HG03175 (cell line): ENCODE measurements around the gene SLC6A20.
"Not testable (repeated sequence)": the region's sequence is repeated elsewhere in the genome, so short reads cannot be mapped to it uniquely, and the experiment has no call there.

Source experiments
- ATAC-seq: cut with Tn5 transposase; IDR thresholded peaks from one replicate; pipeline ENCODE4 v1.9.1; 2021; ENCODE audit warnings: mild to moderate bottlenecking, moderate library complexity; ENCODE audit not compliant: unreplicated experiment

SLC6A20 gene

GRCh38 chr3:45762647-45763302 is 33.6 kb downstream of the SLC6A20 start:
- ATAC-seq = no peak

DNA sequence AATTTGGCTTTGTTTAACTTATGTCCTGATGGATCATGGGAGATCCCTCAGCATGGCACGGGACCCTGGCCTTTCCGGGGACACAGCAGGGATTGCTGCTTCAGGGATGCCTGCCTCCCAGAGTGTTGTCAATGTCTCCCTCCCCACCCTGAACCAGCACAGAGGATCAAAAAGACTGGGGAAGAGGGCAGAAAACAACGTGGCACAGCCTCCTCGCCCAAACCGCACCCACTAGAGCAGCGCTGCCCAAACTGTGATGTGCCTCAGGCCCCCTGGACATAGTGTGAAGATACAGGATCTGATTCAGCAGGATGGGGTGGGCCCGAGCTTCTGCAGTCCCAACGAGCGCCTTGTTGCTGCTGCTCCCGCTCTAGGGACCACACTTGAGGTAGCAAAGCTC is 34.5 kb downstream of the SLC6A20 start:
- no peak for ATAC-seq

GRCh38 chr3:45760878-45761711 is 35.2 kb downstream of the SLC6A20 start:
- ATAC-seq = no peak

DNA sequence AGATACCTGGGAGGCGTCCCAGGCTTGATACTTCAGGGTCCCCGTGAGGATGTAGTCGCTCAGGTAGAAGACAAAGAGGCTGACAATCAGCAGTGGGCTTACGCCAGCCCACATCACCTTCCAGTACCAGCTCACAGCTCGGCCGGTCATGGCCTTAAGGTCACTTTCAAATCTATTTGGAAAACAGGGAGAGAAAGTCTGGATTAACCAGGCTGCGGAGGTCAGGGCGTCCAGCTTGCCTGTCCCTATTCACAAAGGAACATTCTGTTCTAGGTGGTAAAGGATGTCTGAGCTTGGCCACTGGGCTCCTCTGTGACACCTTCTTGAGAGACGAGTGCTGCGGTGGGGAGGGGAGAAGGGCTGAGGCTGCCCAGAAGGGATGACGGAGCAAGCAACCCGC is 36.5 kb downstream of the SLC6A20 start:
- ATAC-seq = no peak

GRCh38 chr3:45758871-45759270 is 37.5 kb downstream of the SLC6A20 start:
- ATAC-seq = no peak

GRCh38 chr3:45757141-45757540 is 39.2 kb downstream of the SLC6A20 start:
- not testable (repeated sequence) for ATAC-seq

DNA sequence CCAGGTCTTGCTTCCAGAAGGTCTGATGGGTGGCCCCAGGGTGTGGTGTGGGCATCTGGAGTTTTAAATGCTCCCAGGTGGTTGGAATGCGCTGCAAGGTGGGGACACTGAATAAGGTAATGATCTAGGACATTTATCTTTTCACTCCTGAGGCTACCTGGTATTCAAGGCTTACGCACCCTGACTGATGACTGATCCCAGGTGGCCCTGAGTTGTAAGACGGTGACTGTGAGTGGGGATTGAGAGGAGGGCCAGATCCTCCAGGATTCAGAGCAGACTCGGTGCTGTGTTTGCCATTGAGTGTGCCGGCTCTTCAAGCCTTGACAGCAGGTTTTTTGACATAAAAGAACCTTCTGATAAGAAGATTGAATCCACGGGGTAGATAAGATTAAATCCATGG is 40.3 kb downstream of the SLC6A20 start:
- ATAC-seq = no peak

- ATAC-seq = no peak
Measured at GRCh38 chr3:45754461-45754860, 41.9 kb downstream of the SLC6A20 start.

- ATAC-seq = no peak
Measured at GRCh38 chr3:45753095-45753494, 43.2 kb downstream of the SLC6A20 start.

DNA sequence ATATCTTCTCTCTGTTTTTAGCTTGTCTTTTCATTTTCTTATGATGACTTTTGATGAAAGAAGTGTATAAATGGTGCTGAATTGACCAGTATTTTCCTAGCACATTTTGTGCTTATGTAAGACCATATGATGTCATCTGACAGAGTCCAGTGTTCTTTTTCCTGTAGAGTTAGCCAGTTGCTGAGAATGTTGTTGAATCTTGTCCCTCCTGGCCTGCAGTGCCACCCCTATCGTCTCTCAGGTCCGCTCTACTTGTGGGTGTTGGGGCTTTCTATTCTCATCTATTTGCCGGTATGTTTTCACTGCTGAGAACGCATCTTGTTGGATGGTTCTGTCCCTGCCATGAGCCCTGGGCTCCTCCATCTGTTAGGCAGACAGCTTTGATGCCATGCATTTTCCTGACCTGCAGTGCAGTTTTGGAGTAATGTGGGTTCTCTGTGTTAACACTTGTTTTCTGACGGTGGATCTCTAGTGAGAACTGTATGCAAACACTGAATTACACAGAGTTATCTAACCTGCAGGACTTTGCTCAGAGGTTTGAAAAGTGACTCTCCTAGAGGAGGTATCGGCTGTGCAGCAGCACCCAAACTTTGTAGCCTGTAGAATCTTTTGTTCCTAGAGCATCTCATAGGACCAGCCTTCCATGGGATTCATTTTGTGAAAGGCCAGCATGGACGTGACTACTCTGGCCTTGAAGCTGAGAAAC is 44.6 kb downstream of the SLC6A20 start:
- ATAC-seq = no peak

GRCh38 chr3:45749880-45750279 is 46.5 kb downstream of the SLC6A20 start:
- no peak for ATAC-seq

DNA sequence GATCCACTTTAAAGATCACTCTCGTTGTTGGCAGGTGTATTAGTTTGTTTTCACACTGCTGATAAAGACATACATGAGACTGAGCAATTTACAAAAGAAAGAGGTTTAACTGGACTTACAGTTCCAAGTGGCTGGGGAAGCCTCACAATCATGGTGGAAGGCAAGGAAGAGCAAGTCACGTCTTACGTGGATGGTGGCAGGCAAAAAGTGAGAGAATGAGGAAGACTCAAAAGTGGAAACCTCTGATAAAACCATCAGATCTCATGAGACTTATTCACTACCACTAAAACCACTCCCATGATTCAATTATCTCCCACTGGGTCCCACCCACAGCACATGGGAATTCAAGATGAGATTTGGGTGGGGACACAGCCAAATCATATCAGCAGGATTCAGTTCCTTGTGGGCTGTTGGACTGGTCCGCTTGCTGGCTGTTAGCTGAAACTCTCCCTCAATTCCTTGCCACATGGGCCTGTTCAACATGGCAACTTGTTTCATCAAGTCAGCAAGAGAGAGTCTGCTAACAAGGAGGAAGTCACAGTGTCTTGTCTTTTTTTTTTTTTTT is 47.2 kb downstream of the SLC6A20 start:
- ATAC-seq = not testable (repeated sequence)

GRCh38 chr3:45748068-45748467 is 48.3 kb downstream of the SLC6A20 start:
- no peak for ATAC-seq

DNA sequence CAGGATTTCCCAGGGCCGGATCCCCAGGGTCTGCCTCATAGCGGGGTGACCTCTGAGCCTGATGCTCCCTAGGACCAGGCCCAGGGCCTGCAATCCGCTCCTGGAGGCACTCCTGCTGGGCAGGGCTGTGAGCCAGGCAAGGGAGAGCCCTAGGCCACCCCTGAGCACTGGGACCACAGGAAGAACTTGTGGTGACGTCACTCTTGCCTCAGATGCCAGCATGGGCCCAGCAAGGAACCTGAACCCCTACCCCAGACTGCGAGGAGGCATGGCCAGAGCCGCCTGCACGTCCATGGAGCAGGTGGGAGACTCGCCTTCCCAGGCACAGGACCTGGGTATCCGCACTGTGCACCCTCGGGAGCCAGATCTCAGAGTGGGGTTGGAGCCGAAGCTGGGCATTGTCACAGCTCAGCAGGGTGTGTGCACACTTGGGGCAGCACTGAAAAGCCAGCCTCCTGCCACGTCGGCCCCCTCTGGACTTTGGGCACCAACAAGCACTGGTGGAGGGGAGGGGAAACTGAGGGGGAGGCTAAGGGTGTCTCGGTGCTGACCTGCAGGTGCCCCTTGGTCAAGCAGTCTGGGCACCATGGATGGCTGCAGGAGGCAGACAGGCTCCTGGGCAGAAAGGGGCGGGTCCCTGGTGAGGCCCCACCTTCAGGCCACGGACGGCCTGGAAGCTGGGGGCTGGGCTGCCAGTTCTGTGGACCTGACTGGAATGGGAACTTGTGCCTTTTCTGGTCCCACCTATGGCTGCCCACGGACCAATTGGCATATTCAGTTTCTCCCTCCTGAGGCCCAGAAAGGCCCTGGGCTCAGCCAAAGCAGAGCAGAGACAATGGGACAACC is 49.3 kb downstream of the SLC6A20 start:
- no peak for ATAC-seq

DNA sequence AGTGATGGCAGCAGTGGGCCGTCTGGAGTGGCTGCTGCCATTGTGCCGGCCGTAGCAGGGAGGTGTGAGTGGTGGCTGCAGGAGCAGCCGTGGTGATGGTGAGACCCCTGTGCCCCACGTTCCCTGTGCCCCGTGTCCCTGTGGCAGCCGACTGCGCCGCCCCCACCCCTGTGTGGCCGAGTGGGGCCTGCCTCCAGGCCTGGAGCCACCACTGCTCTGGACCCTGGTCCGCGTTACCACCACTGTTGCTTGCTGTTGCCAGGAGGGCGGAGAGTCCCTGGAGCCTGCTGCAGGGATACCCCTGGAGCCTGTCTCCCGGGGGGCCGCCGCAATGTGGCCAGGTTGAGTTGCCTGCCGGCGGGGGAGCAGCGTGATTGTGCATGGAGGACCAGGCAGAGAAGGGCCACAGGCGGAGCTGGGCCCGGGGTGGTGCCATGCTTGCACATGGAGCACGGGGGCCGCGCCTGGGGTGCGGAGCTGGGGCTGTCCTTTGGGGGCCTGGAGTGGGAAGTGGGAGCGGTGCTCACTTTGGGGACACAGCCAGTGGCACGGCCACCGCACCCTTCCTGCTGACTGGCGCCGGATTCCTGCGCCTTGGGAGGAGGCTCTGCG is 50.1 kb downstream of the SLC6A20 start:
- ATAC-seq = no peak

DNA sequence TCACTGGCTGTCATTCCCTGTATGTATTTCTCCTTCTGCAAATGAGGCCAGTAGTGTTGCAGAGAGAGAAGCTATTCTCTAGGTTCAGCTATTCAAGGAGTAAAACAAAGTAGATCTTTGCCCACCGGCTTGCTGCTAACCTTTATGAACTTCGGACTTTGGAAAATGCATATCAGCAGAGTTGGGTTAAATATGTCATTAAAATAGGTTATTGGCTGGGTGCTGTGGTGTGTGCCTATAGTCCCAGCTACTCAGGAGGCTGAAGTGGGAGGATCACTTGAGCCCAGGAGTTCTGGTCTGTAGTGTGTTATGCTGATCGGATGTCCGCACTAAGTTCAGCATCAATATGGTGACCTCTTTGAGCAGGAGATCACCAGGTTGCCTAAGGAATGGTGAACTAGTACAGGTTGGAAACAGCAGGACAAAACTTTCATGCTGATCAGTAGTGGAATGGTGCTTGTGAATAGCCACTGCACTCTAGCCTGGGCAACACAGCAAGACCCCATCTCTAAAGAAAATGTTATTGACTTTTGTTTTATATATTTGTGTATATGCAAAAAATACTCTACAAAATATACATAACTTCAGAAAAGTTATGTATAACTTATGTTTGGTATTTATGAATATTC is 53.8 kb downstream of the SLC6A20 start:
- no peak for ATAC-seq

- ATAC-seq = no peak
Measured at GRCh38 chr3:45741742-45742460, 54.4 kb downstream of the SLC6A20 start.

GRCh38 chr3:45741247-45741646 is 55.1 kb downstream of the SLC6A20 start:
- no peak for ATAC-seq

DNA sequence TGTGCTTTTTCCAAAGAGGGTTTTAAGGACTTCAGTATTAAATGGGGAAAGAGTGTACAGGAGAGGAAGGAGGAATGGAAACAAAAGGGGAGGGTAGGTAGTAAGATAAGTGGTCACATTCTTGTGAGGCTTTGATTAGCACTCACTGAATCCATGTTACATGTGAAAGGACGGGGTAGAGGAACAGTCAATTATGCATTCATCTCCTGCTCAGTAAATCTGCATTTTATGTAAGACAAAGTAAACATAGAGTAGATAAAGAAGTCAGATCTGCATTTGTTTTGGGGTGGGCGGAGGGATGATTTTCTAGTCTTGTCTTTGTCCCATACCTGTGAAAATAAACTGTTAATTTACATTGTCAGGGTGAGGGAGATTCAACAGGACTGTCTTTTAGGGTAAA is 56.3 kb downstream of the SLC6A20 start:
- ATAC-seq = no peak
